Heart right ventricle (tissue), 16 donors: ENCODE data around the gene PAPSS2. TPM values are rescaled to one million over a fixed set of nuclear protein-coding genes. Genes with fewer than 3 reads are reported as not detected.

Experiments used
- ATAC-seq, 8 donors: fragments of 200-7000 bp; cut with Tn5 transposase; one replicate each; pipeline ENCODE4 v1.9.1; 2020; ENCODE audit warnings: mild to moderate bottlenecking in 8 of 8, moderate library complexity in 8 of 8, moderate number of reproducible peaks in 1 of 8
- DNase-seq, 2 donors: peaks; one replicate each; pipeline ENCODE4 v3.0.0-alpha.2; 2020
- H3K27ac ChIP-seq, 10 donors: fragments of 200-600 bp; sonication (generic) in 2 of 10; one replicate each; pipeline versions ENCODE4 v1.5.0 to v1.8.0; 2020 to 2022; ENCODE audit warnings: mild to moderate bottlenecking in 3 of 10
- H3K27me3 ChIP-seq, 7 donors: fragments of 200-600 bp; one replicate each; pipeline ENCODE4 v1.8.0; 2021 to 2022; ENCODE audit warnings: mild to moderate bottlenecking in 2 of 7
- H3K36me3 ChIP-seq, 9 donors: fragments of 200-600 bp; sonication (generic) in 1 of 9; one replicate each; pipeline versions ENCODE4 v1.5.0 to v1.8.0; 2020 to 2022; ENCODE audit warnings: mild to moderate bottlenecking in 2 of 9
- H3K4me1 ChIP-seq, 9 donors: fragments of 200-600 bp; sonication (generic) in 1 of 9; one replicate each; pipeline versions ENCODE4 v1.5.0 to v1.8.0; 2020 to 2022; ENCODE audit warnings: mild to moderate bottlenecking in 4 of 9
- H3K4me3 ChIP-seq, 10 donors: fragments of 200-600 bp; sonication (generic) in 2 of 10; one replicate each; pipeline versions ENCODE4 v1.5.0 to v1.8.0; 2020 to 2022; ENCODE audit warnings: mild to moderate bottlenecking in 7 of 10, moderate library complexity in 2 of 10
- H3K9me3 ChIP-seq, 11 donors: fragments of 200-600 bp in 10 of 11; sonication (generic) in 2 of 11; one replicate each; pipeline versions ENCODE4 v1.5.0 to v1.8.0; 2013 to 2022; ENCODE audit warnings: mild to moderate bottlenecking in 2 of 11, control low read depth in 1 of 11, moderate library complexity in 1 of 11
- CTCF ChIP-seq, 9 donors: fragments of 200-600 bp; sonication (generic) in 2 of 9; IDR thresholded peaks; one replicate each; pipeline versions ENCODE4 v1.5.0 to v1.8.0; 2021 to 2022; ENCODE audit warnings: antibody characterized with exemption in 9 of 9, mild to moderate bottlenecking in 5 of 9, moderate library complexity in 1 of 9
- WGBS, 2 donors: extraction: QIAGEN DNeasy Blood & Tissue Kit; methylation state at CpG; one replicate each; pipeline ENCODE4 v1.1.7; 2013; ENCODE audit warnings: inconsistent platforms in 1 of 2; 5-methylcytosine and 5-hydroxymethylcytosine counted together
- intact Hi-C, 10 donors: fragments of 100-400 bp; cut with DNase I; formaldehyde crosslinking; loops; one replicate each; pipeline versions ENCODE4 v1.11.1 to v1.14.2; 2022
- polyA plus RNA-seq, 2 donors: library from polyadenylated mRNA; stranded (reverse); fragments of 200-250 nt; gene quantifications; one replicate each; pipeline ENCODE4 v1.2.3, GENCODE V29; 2013
- total RNA-seq, 10 donors: library from RNA; stranded (reverse); fragmentation: NEBNext Ultra II Directional in 3 of 10; extraction: Animal tissue kit (Norgen Biotek cat#: 25700) in 3 of 10; gene quantifications; one replicate each; pipeline versions ENCODE4 v1.2.1 to v1.2.4, GENCODE V29; 2021 to 2023
- donor health status: Arrhythmogenic right ventricular cardiomyopathy.
- donor health status: ischemic (EF 13 %, LVEDD 7.1; RV severe dilation, severe dysfunction).
- donor health status: healthy with polysubstance abuse.
- donor health status: DM: no; HTN: yes; CAD: no.
- donor health status: DM: no; HTN: no; CAD: no.
- donor health status: ischemic (EF 25% LVEDD 6.9; RV normal size, moderate dysfunction).
- donor health status: ischemic (EF 25% LVEDD 5.7; RV mildly dilated, moderate dysfunction).
- donor health status: healthy.
- donor health status: DM: yes; HTN: yes; CAD: no.
- donor health status: Ischemic cardiomyopathy.
- donor health status: ischemic (EF 35%, LVEDD 5.7; RV mildly dilated, moderate dysfunction).
- donor health status: nonischemic (EF 11% LVEDD 7.7; RV severe dilation, severe dysfunction).
- donor health status: DM: yes; HTN: yes; CAD: no.
- donor health status: PGD.
- donor health status: ischemic (EF 29% LVEDD 5.4; RV normal size, mild dysfunction).
- donor health status: nonischemic (EF 23%, LVEDD 6.1; RV moderate dilation, normal function).

Gene PAPSS2
- total and polyA plus RNA-seq, 12 donors: 3.3 to 10.9 (median 6.2) TPM

DNA sequence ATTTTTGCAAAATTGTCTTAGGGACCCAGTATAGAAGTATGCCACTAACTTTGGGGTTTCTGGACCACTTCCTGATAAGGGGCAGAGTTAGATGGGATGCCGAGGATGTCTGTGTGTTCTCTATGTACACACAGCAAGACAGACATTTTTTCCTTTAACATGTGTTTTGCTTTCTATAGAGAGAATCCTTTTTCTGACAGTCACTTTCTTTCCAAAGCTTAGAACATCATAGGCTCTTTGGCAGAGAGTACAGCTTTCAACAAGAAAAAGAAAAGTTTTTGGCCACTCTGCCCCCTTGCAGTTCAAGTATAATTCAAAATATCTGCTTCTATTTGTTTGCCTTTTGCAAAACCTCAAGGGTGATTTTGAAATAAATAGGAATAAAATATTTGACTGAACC lies 44.1 kb downstream of the PAPSS2 start:
- no peak for ATAC-seq
- TF ChIP-seq CTCF (IDR thresholded peaks at IDR 0.05): no peak
- DNase-seq: no peak
- Histone ChIP-seq H3K4me3 (no peak overlapping the region), H3K36me3 (no peaks in the 10 kb centered on the region), H3K27ac (no peak overlapping the region), H3K9me3 (no peaks in the 10 kb centered on the region), H3K27me3 (no peaks in the 10 kb centered on the region), H3K4me1 (peaks cover 0 to 8% (median 0%) of the 10 kb centered on the region in 9 donors)
- WGBS, 2 donors: 52 to 75% methylated on average over 1 of the region's 1 CpG
- intact Hi-C loops: no loop called here

DNA sequence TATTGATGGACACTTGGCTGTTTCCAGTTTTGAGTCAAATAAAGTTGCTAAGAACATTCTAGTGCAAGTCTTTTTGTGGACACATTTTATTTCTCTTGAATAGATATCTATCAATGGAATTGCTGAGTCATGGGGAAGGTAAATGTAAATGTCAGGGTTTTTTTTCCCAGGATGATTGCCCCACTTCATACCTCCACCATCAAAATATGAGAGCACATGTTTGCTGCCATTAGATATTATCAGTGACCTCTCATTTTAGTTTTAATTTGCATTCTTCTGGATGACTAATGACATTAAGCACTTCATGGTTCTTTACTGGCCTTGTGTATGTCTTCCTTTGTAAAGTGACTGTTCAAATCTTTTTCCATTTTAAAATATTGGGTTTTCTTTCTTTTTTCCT lies 45.7 kb downstream of the PAPSS2 start:
- intact Hi-C loops: no loop called here
- no peak overlapping the region for H3K27ac ChIP-seq
- DNase-seq: no peak

DNA sequence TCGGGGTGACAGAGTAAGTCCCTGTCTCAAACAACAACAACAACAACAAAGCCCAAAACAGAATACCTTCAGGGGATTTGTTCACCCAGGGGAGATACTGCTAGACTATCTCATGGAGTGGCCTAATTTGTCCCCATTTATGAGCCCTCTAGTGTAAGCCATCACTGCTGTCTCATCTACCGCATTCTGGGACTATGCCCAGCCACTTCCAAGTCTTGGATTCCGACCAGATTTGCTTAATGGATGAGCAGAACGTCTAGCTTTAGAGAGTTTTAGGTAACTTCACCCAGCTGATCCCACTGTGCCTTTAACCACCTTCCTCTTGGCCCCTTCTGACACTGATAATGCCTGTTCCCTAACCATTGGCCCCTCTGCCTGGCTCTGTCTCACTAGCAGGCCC lies 47.1 kb downstream of the PAPSS2 start:
- Histone ChIP-seq H3K36me3 (peaks cover 0 to 25% (median 0%) of the 10 kb centered on the region in 9 donors), H3K4me3 (no peak overlapping the region), H3K4me1 (no peaks in the 10 kb centered on the region), H3K27ac (no peak overlapping the region), H3K27me3 (no peaks in the 10 kb centered on the region), H3K9me3 (no peaks in the 10 kb centered on the region)
- intact Hi-C loops: no loop called here
- no peak for TF ChIP-seq CTCF (IDR thresholded peaks at IDR 0.05)
- 79 to 90% methylated on average over 4 of the region's 4 CpGs for WGBS, 2 donors
- DNase-seq (no peak), ATAC-seq (no peak)

More for the DNA sequence above, 45.7 kb downstream of the PAPSS2 start:
- H3K9me3 ChIP-seq: no peaks in the 10 kb centered on the region
- no peak overlapping the region for H3K4me3 ChIP-seq
- TF ChIP-seq CTCF (IDR thresholded peaks at IDR 0.05): no peak
- no peaks in the 10 kb centered on the region for H3K27me3 ChIP-seq
- H3K36me3 ChIP-seq: peaks cover 0 to 14% (median 0%) of the 10 kb centered on the region in 9 donors
- H3K4me1 ChIP-seq: peaks cover 0 to 7% (median 0%) of the 10 kb centered on the region in 9 donors
- ATAC-seq: no peak

- peaks cover 0 to 25% (median 0%) of the 10 kb centered on the region in 9 donors for H3K36me3 ChIP-seq
- no peak overlapping the region for H3K27ac ChIP-seq
- H3K4me1 ChIP-seq: no peaks in the 10 kb centered on the region
- WGBS, 2 donors: 95 to 99% methylated on average over 4 of the region's 4 CpGs
- TF ChIP-seq CTCF (IDR thresholded peaks at IDR 0.05): no peak
- H3K4me3 ChIP-seq: no peak overlapping the region
- intact Hi-C loops: no loop called here
- H3K27me3 ChIP-seq: no peaks in the 10 kb centered on the region
- ATAC-seq (no peak), DNase-seq (no peak)
- H3K9me3 ChIP-seq: no peaks in the 10 kb centered on the region
Observed at GRCh38 chr10:87707254-87707653, 47.6 kb downstream of the PAPSS2 start.
